GM23248 (cell line): Measurements from ENCODE around the gene WDR93.

Experiments
- EZH2 ChIP-seq: fragments of 200-600 bp; sonication (generic); IDR thresholded peaks from 2 replicates; pipeline ENCODE4 v1.6.1; 2018; ENCODE audit warnings: antibody characterized with exemption, mild to moderate bottlenecking; ENCODE audit not compliant: insufficient read depth, poor library complexity, severe bottlenecking
- EZH2phosphoT487 ChIP-seq: fragments of 200-600 bp; sonication (generic); IDR thresholded peaks from 2 replicates; pipeline ENCODE4 v1.6.1; 2018; ENCODE audit warnings: antibody characterized with exemption, moderate library complexity, mild to moderate bottlenecking, low read depth; ENCODE audit not compliant: insufficient read depth

DNA sequence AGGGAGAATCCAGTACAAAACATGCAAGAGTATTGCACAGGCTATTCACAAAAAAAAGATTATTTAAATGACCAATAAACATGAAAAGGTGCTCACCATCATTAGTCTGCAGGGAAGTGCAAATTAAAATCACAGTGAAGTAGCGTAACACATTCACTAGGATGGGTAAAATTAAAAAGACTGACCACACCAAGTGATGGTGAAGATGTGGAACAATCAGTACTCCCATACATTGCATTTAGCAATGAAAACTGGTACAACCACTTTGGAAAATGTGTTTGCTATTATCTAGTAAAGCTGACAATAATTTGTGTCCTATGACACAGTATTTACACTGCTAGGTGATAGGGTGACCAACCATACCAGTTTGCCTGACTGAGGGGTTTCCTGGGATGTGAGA, 34.0 kb downstream of the WDR93 start:
- TF ChIP-seq EZH2 (no peak), EZH2phosphoT487 (no peak)
